ENCODE data around the gene TNS1.
"Not testable (repeated sequence)": the region's sequence is repeated elsewhere in the genome, so short reads cannot be mapped to it uniquely, and the experiment has no call there.

The TNS1 gene

GRCh38 chr2:218029366-218030360 is 26.9 kb upstream of the TNS1 start:
- no peak for DNase-seq

- no peak for DNase-seq
Measured at GRCh38 chr2:218028562-218029348, 26.0 kb upstream of the TNS1 start.

- no peak for DNase-seq
Measured at GRCh38 chr2:218028189-218028495, 25.3 kb upstream of the TNS1 start.

- no peak for DNase-seq
Measured at GRCh38 chr2:218027426-218028188, 24.8 kb upstream of the TNS1 start.

- DNase-seq = no peak
Measured at GRCh38 chr2:218026676-218027425, 24.1 kb upstream of the TNS1 start.

GRCh38 chr2:218026244-218026643 is 23.4 kb upstream of the TNS1 start:
- no peak for DNase-seq

GRCh38 chr2:218024871-218025270 is 22.1 kb upstream of the TNS1 start:
- no peak for DNase-seq

DNA sequence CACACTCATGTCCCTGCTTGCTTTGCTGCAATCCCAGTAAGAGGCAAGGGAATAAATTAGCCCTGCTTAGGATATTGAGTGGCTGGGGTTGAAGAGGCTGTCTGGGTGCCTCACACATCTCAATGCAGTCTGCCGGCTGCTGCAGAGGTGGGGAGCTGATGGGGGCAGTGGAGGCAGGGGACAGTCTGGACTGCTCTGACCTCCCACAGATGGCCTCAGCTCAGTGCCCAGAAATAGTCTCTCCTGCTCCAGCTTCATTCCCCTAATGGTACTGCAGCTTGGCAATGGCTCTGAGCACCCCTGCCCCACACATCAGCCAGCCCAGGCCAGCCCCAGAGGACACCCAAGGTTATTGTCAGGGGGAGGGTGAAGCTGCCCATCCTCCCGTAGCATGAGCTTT is 21.5 kb upstream of the TNS1 start:
- no peak for DNase-seq

GRCh38 chr2:218023636-218024035 is 20.8 kb upstream of the TNS1 start:
- no peak for DNase-seq

DNA sequence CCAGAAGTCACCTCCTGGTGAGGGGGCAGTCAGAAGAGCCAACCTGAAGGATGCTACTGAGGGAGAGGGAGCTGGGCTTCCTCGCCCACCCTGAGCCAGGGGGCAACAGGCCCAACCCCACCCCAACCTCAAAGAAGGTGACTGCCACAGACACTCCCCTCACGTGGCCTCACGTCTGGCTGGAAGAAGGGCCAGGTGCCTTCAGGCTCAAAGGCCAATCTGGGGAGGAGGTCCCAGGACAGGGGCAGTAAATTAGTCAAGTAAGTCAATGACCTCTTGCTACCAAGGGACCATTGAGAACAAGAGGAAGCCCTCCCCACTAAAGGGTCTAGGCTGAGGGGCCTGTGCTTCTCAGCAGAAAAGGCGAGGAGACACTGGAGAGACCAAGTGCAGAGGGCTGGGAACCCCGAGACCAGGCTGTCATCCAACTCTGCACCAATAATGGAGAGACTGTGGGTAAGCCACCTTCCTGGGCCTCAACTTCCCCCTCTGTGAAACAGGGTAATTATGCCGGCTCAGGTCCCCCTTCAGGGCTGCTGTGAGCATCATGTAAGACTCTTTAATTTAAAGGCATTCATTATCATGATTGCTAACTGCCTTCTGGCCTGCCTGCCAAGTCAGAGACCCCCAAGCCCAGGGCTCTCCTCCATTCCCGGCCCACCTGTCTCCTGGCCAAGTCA is 20.2 kb upstream of the TNS1 start:
- no peak for DNase-seq

- DNase-seq = no peak
Measured at GRCh38 chr2:218022131-218022850, 19.5 kb upstream of the TNS1 start.

DNA sequence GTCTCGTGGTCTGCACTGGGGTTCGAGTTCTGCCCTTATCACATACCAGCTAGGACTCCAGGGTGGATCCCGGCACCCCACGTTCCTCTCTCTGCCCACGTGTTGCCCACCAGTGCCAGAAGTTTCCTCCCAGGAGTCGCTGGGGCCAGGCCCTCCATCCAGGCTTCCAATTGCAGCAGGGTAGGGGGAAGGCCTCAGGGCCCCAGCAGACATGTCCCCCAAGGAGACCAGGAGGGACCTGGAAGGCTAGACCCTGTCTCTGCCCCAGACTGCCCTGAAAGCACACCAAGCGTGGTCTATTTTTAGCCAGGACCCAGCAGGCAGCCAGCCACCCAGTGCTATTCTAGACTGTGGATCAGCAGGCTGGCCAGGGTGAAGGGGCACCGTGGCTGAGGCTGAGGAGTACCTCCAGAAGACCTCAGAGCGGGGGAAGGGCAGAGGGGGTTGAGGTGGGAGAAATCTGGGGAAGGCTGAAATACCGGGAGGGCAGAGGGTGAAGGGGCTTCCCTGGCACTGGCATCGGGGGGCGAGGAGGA is 18.8 kb upstream of the TNS1 start:
- no peak for DNase-seq

GRCh38 chr2:218020966-218021535 is 18.3 kb upstream of the TNS1 start:
- DNase-seq = no peak

GRCh38 chr2:218020281-218020680 is 17.5 kb upstream of the TNS1 start:
- no peak for DNase-seq

DNA sequence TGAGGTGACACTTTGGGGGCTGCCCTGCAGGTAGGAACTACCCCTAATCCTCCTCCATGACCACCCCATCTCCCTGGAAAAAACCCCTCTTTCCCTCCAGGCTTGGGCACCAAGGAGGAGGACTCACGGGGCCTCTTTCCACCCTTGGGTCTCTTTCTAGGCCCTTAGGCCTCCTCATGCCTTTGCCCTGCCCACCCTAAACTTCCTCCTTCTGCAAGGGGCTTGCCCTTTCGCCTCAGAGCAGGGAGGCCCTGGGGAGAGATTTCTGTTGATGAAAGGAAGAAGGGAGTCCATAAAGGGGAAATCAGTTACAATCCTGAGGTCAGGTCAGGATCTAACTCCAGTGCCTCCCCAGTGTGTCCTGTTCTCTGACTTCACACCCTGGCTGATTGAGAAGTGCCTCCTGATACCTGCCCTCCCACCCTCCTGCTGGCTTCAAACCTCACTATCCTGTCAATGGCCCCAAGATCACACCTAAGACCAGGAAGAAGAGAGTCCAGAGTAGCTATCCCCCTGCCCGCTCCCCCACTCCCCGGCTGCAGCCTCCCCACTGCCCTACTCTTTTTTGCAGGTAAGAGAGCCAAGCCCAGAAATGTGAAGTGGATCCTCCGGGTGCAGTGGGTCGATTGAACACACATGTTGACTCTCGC is 16.7 kb upstream of the TNS1 start:
- DNase-seq = no peak

- DNase-seq = not testable (repeated sequence)
Measured at GRCh38 chr2:218018842-218019125, 16.0 kb upstream of the TNS1 start.

DNA sequence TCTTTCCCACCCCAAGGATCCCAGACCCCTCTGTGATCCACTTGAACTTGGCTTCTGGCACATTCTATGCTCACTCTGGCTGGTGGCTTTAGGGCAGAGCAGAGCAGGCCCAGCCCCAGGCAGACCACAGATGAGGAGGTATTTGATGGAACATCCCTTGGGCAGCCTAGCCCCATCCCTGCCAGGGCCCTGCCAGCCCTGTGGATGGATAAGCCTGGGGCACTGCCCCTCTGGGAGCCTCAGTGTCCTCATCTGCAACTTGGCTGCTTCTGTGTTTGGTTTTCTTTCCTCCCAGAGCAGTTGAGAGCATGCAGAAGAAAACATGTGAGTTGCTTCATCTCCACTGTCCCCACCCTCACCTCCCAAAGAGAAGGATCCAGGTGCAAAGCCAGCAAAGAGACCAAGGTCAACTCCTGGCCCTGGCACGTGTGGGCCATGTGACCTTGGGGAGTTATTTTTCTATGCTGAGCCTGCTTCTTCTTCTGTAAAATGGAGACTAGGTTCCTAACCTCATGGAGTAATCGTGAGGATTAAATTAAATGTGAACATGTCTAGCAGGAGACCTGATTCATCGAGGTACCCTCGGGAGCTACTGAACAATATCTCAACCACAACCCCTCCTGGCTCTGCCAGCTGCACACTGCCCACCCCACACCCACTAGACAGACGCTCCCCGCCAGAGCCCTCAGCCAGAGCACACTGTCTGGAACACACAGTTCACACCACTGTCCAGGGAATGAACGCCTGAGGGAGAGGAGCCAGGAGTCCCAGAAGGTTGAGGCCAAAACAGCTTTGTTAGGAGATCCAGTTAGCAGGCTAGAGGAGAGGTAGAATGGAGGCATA is 14.6 kb upstream of the TNS1 start:
- DNase-seq = no peak

DNA sequence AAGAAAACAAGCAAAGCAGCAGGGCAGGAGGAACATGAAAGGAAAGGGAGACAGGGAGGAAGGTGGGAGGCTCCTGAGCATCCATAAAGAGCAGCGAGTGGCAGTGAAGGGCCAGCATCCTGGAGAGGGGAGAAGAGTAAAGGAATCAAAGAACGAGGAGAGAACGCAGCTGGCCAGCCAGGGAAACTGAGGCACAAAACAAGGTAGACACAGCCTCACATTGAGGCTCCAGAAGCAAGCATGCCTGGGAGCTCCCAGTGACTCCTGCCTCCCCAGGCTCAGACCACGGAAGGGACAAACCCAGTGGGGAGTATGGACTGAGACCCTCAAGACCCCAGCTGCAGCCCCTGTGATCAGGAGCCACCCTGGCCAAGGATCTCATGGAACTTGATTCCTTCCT is 14.0 kb upstream of the TNS1 start:
- DNase-seq = no peak

All from activated CD4-positive, alpha-beta T cell treated with anti-CD3 and anti-CD28 coated beads for 4 hours (primary cell).